ENCODE results near the gene EVPLL.

EVPLL gene

DNA sequence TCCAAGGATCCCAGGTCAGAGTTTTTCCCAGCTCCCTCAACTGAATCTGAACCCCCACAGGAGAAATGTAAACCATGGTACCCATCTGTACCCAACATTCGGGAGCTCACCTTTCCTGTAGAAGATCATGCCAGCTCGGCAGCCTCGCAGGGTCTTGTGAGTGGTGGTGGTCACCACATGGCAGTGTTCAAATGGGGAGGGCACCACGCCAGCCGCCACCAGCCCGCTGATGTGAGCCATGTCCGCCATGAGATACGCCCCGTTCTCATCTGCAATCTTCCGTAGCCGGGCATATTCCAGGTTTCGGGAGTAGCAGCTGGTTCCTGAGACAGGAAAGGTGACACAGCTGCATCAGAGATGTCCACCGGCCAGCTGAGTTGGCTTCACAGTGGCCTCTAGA lies 37.6 kb upstream of the EVPLL start:
- Histone ChIP-seq H3K4me2 (ENCODE audit: low read length) (no peak overlapping the region), H2BK15ac (replicated peaks; ENCODE audit: low read depth) (no peak overlapping the region), H3K27ac (ENCODE audit: low read depth, low read length) (no peak overlapping the region), H2AK5ac (ENCODE audit: low read length) (no peak overlapping the region), H4K5ac (ENCODE audit: low read length) (no peak overlapping the region), H3K27me3 (ENCODE audit: insufficient read depth, low read length, poor library complexity) (no peaks in the 10 kb centered on the region), H3K23ac (ENCODE audit: low read length) (no peak overlapping the region), H3K36me3 (ENCODE audit: control insufficient read depth, insufficient read depth, low read length) (peaks cover 29% of the 10 kb centered on the region), H3K4me3 (ENCODE audit: low read length) (no peak overlapping the region), H3K4ac (ENCODE audit: low read depth, low read length) (no peak overlapping the region), H3K56ac (ENCODE audit: low read length) (no peak overlapping the region), H2BK5ac (ENCODE audit: low read length) (no peak overlapping the region), H4K8ac (ENCODE audit: low read depth, low read length) (no peak overlapping the region), H3K79me1 (ENCODE audit: low read length) (no peaks in the 10 kb centered on the region), H2BK120ac (ENCODE audit: low read depth, low read length) (no peak overlapping the region), H3K4me1 (ENCODE audit: control insufficient read depth, low read depth, low read length) (no peaks in the 10 kb centered on the region), H3K9ac (ENCODE audit: low read length) (no peak overlapping the region), H3K18ac (ENCODE audit: low read length) (no peak overlapping the region), H3K79me2 (ENCODE audit: control insufficient read depth, insufficient read depth, low read length) (no peaks in the 10 kb centered on the region)
- no CpG with 5 or more reads among the region's 13 CpGs for WGBS (ENCODE audit: extremely low coverage, insufficient coverage, low lambda C conversion rate)
- no peak for DNase-seq

DNA sequence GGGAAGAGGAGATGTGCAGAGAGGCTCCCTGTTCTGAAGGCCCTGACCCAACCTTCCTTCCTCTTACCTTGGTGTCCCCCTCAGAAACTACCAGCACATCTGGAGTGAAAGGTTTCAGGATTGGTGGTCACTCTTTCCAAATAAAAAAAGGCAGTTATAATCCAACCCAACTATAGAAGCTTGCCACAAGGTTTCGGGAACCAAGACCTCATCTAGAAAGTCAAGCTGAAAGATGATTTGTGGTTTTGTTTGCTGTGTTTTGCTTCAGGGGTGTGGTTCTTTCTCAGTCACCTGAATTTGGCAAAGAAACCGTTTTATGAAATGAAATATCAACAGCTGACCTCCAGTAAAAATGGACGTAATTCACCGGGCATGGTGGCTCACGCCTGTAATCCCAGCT lies 33.6 kb upstream of the EVPLL start:
- Histone ChIP-seq H3K36me3 (ENCODE audit: control insufficient read depth, insufficient read depth, low read length) (peaks cover 34% of the 10 kb centered on the region), H3K27ac (ENCODE audit: low read depth, low read length) (no peak overlapping the region)

DNA sequence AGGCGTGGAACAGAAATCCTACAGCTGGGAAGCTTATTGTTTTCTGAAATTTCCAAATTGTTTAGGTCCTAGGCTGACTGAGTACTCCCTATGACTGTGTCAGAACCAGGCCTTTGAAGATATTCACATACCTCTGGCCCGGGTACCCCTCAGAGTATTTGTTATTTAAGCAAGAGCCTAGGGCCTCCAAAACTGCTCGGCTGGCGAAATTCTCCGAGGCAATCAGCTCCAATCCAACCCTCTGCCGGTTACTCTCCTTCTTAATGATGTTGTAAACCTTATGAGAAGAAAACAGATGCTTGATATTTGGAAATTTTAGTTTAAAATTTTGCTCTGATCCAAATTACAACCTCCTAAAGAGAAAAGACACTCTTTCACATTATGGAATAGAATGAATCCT lies 24.0 kb upstream of the EVPLL start:
- Histone ChIP-seq H4K8ac (ENCODE audit: low read depth, low read length) (no peak overlapping the region), H4K5ac (ENCODE audit: low read length) (no peak overlapping the region), H3K4me2 (ENCODE audit: low read length) (no peak overlapping the region), H3K27me3 (ENCODE audit: insufficient read depth, low read length, poor library complexity) (no peaks in the 10 kb centered on the region), H2BK5ac (ENCODE audit: low read length) (no peak overlapping the region), H3K4me1 (ENCODE audit: control insufficient read depth, low read depth, low read length) (no peaks in the 10 kb centered on the region), H3K4ac (ENCODE audit: low read depth, low read length) (no peak overlapping the region), H3K18ac (ENCODE audit: low read length) (no peak overlapping the region), H3K36me3 (ENCODE audit: control insufficient read depth, insufficient read depth, low read length) (peaks cover 7% of the 10 kb centered on the region), H3K27ac (ENCODE audit: low read depth, low read length) (no peak overlapping the region), H3K79me1 (ENCODE audit: low read length) (peaks cover 5% of the 10 kb centered on the region), H3K9ac (ENCODE audit: low read length) (no peak overlapping the region), H3K56ac (ENCODE audit: low read length) (no peak overlapping the region), H3K23ac (ENCODE audit: low read length) (no peak overlapping the region), H3K79me2 (ENCODE audit: control insufficient read depth, insufficient read depth, low read length) (peaks cover 8% of the 10 kb centered on the region), H3K4me3 (ENCODE audit: low read length) (no peak overlapping the region), H2BK120ac (ENCODE audit: low read depth, low read length) (no peak overlapping the region), H2BK15ac (replicated peaks; ENCODE audit: low read depth) (no peak overlapping the region), H2AK5ac (ENCODE audit: low read length) (no peak overlapping the region)
- no CpG with 5 or more reads among the region's 6 CpGs for WGBS (ENCODE audit: extremely low coverage, insufficient coverage, low lambda C conversion rate)
- DNase-seq: no peak

More for the DNA sequence above, 33.6 kb upstream of the EVPLL start:
- no peak for DNase-seq
- no peak overlapping the region for H2AK5ac ChIP-seq (ENCODE audit: low read length)
- H3K79me2 ChIP-seq (ENCODE audit: control insufficient read depth, insufficient read depth, low read length): no peaks in the 10 kb centered on the region
- H3K23ac ChIP-seq (ENCODE audit: low read length): no peak overlapping the region
- H4K8ac ChIP-seq (ENCODE audit: low read depth, low read length): no peak overlapping the region
- no peak overlapping the region for H3K56ac ChIP-seq (ENCODE audit: low read length)
- WGBS (ENCODE audit: extremely low coverage, insufficient coverage, low lambda C conversion rate): no CpG with 5 or more reads among the region's 5 CpGs
- H4K5ac ChIP-seq (ENCODE audit: low read length): no peak overlapping the region
- no peaks in the 10 kb centered on the region for H3K27me3 ChIP-seq (ENCODE audit: insufficient read depth, low read length, poor library complexity)
- no peak overlapping the region for H2BK5ac ChIP-seq (ENCODE audit: low read length)
- no peak overlapping the region for H3K9ac ChIP-seq (ENCODE audit: low read length)
- H3K79me1 ChIP-seq (ENCODE audit: low read length): no peaks in the 10 kb centered on the region
- H2BK120ac ChIP-seq (ENCODE audit: low read depth, low read length): no peak overlapping the region
- no peak overlapping the region for H3K4me2 ChIP-seq (ENCODE audit: low read length)
- H3K18ac ChIP-seq (ENCODE audit: low read length): no peak overlapping the region
- no peak overlapping the region for H3K4me3 ChIP-seq (ENCODE audit: low read length)
- no peak overlapping the region for H3K4ac ChIP-seq (ENCODE audit: low read depth, low read length)
- no peaks in the 10 kb centered on the region for H3K4me1 ChIP-seq (ENCODE audit: control insufficient read depth, low read depth, low read length)
- no peak overlapping the region for H2BK15ac ChIP-seq (replicated peaks; ENCODE audit: low read depth)

DNA sequence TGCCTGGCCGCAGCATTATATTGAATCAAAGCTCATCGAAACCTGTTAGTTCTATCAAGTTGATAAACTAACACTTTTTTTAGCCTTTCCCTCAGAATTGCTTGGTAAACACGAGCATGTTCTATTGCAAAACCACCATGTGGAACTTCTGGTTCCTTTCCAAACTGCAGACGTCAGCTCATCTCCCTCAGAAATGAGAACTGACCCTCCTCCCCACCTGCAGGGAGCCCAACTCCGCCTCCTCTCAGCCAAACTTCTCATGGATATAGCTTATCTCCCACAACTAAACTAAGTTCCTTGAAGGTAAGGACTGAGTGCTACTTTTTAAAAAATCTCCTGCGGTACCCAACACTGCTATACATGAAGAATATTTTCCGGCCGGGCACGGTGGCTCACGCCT lies 21.0 kb upstream of the EVPLL start:
- peaks cover 28% of the 10 kb centered on the region for H3K79me2 ChIP-seq (ENCODE audit: control insufficient read depth, insufficient read depth, low read length)
- H2BK5ac ChIP-seq (ENCODE audit: low read length): no peak overlapping the region
- no peak overlapping the region for H2AK5ac ChIP-seq (ENCODE audit: low read length)
- no peak overlapping the region for H3K18ac ChIP-seq (ENCODE audit: low read length)
- no peak overlapping the region for H3K4me2 ChIP-seq (ENCODE audit: low read length)
- no peaks in the 10 kb centered on the region for H3K4me1 ChIP-seq (ENCODE audit: control insufficient read depth, low read depth, low read length)
- H3K27me3 ChIP-seq (ENCODE audit: insufficient read depth, low read length, poor library complexity): no peaks in the 10 kb centered on the region
- H3K4me3 ChIP-seq (ENCODE audit: low read length): no peak overlapping the region
- H2BK15ac ChIP-seq (replicated peaks; ENCODE audit: low read depth): no peak overlapping the region
- no peak overlapping the region for H2BK120ac ChIP-seq (ENCODE audit: low read depth, low read length)
- no peak overlapping the region for H3K9ac ChIP-seq (ENCODE audit: low read length)
- no peak overlapping the region for H4K8ac ChIP-seq (ENCODE audit: low read depth, low read length)
- H3K79me1 ChIP-seq (ENCODE audit: low read length): peaks cover 5% of the 10 kb centered on the region
- no peak overlapping the region for H3K4ac ChIP-seq (ENCODE audit: low read depth, low read length)
- no peak overlapping the region for H3K56ac ChIP-seq (ENCODE audit: low read length)
- WGBS (ENCODE audit: extremely low coverage, insufficient coverage, low lambda C conversion rate): no CpG with 5 or more reads among the region's 10 CpGs
- H3K23ac ChIP-seq (ENCODE audit: low read length): no peak overlapping the region
- H3K36me3 ChIP-seq (ENCODE audit: control insufficient read depth, insufficient read depth, low read length): peaks cover 6% of the 10 kb centered on the region
- DNase-seq: no peak
- no peak overlapping the region for H4K5ac ChIP-seq (ENCODE audit: low read length)
- H3K27ac ChIP-seq (ENCODE audit: low read depth, low read length): no peak overlapping the region

DNA sequence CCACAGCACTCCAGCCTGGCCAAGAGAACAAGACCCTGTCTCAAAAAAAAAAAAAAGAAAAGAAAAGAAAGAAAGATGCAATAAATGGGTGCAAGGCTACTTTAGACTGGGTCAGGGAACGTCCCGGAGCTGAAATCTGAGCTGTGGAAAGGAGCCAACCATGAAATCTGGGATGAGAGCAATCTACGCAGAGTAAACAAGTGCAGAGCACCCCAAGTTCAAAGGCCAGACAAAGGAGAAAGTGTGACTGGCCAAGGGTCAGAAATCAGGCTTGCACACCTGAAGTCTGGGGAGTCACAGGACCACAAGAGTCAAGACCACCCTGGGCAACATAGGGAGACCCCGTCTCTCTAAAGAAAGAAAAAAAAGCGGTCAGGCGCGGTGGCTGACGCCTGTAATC lies 17.1 kb upstream of the EVPLL start:
- Histone ChIP-seq H3K36me3 (ENCODE audit: control insufficient read depth, insufficient read depth, low read length) (no peaks in the 10 kb centered on the region), H3K9ac (ENCODE audit: low read length) (no peak overlapping the region), H3K4me1 (ENCODE audit: control insufficient read depth, low read depth, low read length) (no peaks in the 10 kb centered on the region), H3K18ac (ENCODE audit: low read length) (no peak overlapping the region), H2BK5ac (ENCODE audit: low read length) (no peak overlapping the region), H4K8ac (ENCODE audit: low read depth, low read length) (no peak overlapping the region), H3K4ac (ENCODE audit: low read depth, low read length) (no peak overlapping the region), H3K79me2 (ENCODE audit: control insufficient read depth, insufficient read depth, low read length) (peaks cover 45% of the 10 kb centered on the region), H3K79me1 (ENCODE audit: low read length) (peaks cover 6% of the 10 kb centered on the region), H3K4me3 (ENCODE audit: low read length) (no peak overlapping the region), H4K5ac (ENCODE audit: low read length) (no peak overlapping the region), H2BK120ac (ENCODE audit: low read depth, low read length) (no peak overlapping the region), H3K27ac (ENCODE audit: low read depth, low read length) (no peak overlapping the region), H2BK15ac (replicated peaks; ENCODE audit: low read depth) (no peak overlapping the region), H3K4me2 (ENCODE audit: low read length) (no peak overlapping the region), H3K27me3 (ENCODE audit: insufficient read depth, low read length, poor library complexity) (no peaks in the 10 kb centered on the region), H3K23ac (ENCODE audit: low read length) (no peak overlapping the region), H2AK5ac (ENCODE audit: low read length) (no peak overlapping the region), H3K56ac (ENCODE audit: low read length) (no peak overlapping the region)
- DNase-seq: no peak
- WGBS (ENCODE audit: extremely low coverage, insufficient coverage, low lambda C conversion rate): no CpG with 5 or more reads among the region's 8 CpGs

GRCh38 chr17:18361837-18362697 lies 15.5 kb upstream of the EVPLL start:
- H3K27ac ChIP-seq (ENCODE audit: low read depth, low read length): no peak overlapping the region
- H3K23ac ChIP-seq (ENCODE audit: low read length): peak overlapping the region; percentile 97
- peaks cover 42% of the 10 kb centered on the region for H3K79me2 ChIP-seq (ENCODE audit: control insufficient read depth, insufficient read depth, low read length)
- no peak overlapping the region for H4K5ac ChIP-seq (ENCODE audit: low read length)
- 100% methylated on average over 2 of the region's 15 CpGs for WGBS (ENCODE audit: extremely low coverage, insufficient coverage, low lambda C conversion rate)
- no peak overlapping the region for H2BK120ac ChIP-seq (ENCODE audit: low read depth, low read length)
- H3K4me3 ChIP-seq (ENCODE audit: low read length): peak overlapping the region; percentile 98
- no peak overlapping the region for H2BK5ac ChIP-seq (ENCODE audit: low read length)
- H3K56ac ChIP-seq (ENCODE audit: low read length): peak overlapping the region; percentile 97
- peak overlapping the region; percentile 98 for H3K9ac ChIP-seq (ENCODE audit: low read length)
- no peak overlapping the region for H2AK5ac ChIP-seq (ENCODE audit: low read length)
- H3K4me1 ChIP-seq (ENCODE audit: control insufficient read depth, low read depth, low read length): no peaks in the 10 kb centered on the region
- no peaks in the 10 kb centered on the region for H3K27me3 ChIP-seq (ENCODE audit: insufficient read depth, low read length, poor library complexity)
- H3K18ac ChIP-seq (ENCODE audit: low read length): no peak overlapping the region
- H4K8ac ChIP-seq (ENCODE audit: low read depth, low read length): no peak overlapping the region
- no peak overlapping the region for H3K4ac ChIP-seq (ENCODE audit: low read depth, low read length)
- peak overlapping the region; percentile 89 for H3K4me2 ChIP-seq (ENCODE audit: low read length)
- H2BK15ac ChIP-seq (replicated peaks; ENCODE audit: low read depth): no peak overlapping the region
- H3K36me3 ChIP-seq (ENCODE audit: control insufficient read depth, insufficient read depth, low read length): no peaks in the 10 kb centered on the region
- peaks cover 4% of the 10 kb centered on the region for H3K79me1 ChIP-seq (ENCODE audit: low read length)
- DNase-seq: no peak
